HG03025 (cell line): ENCODE data around the gene SLC11A1.

ENCODE experiments used
- ATAC-seq: cut with Tn5 transposase; IDR thresholded peaks from one replicate; pipeline ENCODE4 v1.9.1; 2021; ENCODE audit warnings: mild to moderate bottlenecking, moderate library complexity; ENCODE audit not compliant: unreplicated experiment, low FRiP score

Gene SLC11A1

DNA sequence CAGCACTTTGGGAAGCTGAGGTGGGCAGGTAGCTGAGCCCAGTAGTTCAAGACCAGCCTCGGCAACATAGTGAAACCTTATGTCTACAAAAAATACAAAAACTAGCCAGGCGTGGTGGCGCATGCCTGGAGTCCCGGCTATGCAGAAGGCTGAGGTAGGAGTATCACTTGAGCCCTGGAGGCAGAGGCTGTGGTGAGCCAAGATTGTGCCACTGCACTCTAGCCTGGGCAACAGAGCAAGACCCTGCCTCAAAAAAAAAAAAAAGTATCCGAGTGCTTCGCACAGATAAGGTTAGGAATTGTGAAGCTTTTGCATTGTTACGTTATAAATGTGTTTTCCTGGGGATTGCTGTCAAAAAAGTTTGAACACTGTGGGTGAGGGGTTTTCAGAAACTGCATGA lies 21.7 kb downstream of the SLC11A1 start:
- ATAC-seq, result no peak

DNA sequence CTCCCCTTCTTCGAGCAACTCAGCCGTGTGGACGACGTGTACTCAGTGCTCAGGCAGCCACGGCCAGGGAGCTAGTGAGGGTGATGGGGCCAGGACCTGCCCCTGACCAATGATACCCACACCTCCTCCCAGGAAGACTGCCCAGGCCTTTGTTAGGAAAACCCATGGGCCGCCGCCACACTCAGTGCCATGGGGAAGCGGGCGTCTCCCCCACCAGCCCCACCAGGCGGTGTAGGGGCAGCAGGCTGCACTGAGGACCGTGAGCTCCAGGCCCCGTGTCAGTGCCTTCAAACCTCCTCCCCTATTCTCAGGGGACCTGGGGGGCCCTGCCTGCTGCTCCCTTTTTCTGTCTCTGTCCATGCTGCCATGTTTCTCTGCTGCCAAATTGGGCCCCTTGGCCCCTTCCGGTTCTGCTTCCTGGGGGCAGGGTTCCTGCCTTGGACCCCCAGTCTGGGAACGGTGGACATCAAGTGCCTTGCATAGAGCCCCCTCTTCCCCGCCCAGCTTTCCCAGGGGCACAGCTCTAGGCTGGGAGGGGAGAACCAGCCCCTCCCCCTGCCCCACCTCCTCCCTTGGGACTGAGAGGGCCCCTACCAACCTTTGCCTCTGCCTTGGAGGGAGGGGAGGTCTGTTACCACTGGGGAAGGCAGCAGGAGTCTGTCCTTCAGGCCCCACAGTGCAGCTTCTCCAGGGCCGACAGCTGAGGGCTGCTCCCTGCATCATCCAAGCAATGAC lies 22.4 kb downstream of the SLC11A1 start:
- ATAC-seq, result no peak

DNA sequence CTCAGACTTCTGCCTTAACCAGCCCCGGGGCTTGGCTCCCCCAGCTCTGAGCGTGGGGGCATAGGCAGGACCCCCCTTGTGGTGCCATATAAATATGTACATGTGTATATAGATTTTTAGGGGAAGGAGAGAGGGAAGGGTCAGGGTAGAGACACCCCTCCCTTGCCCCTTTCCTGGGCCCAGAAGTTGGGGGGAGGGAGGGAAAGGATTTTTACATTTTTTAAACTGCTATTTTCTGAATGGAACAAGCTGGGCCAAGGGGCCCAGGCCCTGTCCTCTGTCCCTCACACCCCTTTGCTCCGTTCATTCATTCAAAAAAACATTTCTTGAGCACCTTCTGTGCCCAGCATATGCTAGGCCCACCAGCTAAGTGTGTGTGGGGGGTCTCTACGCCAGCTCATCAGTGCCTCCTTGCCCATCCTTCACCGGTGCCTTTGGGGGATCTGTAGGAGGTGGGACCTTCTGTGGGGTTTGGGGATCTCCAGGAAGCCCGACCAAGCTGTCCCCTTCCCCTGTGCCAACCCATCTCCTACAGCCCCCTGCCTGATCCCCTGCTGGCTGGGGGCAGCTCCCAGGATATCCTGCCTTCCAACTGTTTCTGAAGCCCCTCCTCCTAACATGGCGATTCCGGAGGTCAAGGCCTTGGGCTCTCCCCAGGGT lies 23.1 kb downstream of the SLC11A1 start:
- no peak for ATAC-seq

DNA sequence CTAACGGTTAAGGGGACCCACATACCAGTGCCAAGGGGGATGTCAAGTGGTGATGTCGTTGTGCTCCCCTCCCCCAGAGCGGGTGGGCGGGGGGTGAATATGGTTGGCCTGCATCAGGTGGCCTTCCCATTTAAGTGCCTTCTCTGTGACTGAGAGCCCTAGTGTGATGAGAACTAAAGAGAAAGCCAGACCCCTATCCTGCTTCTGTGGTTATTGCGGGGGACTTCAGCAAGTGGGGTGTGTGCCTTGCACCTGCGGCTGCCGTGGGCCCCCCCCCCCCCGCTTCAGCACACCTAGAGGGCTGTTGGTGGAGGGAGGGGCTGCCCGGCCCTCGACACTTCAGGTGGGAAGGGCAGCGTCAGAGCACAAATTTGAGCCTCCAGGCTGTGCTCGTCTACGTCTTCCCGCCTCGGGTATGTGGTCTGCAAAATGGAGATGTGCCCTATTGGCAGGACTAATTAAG lies 23.7 kb downstream of the SLC11A1 start:
- peak; percentile 19 for ATAC-seq

DNA sequence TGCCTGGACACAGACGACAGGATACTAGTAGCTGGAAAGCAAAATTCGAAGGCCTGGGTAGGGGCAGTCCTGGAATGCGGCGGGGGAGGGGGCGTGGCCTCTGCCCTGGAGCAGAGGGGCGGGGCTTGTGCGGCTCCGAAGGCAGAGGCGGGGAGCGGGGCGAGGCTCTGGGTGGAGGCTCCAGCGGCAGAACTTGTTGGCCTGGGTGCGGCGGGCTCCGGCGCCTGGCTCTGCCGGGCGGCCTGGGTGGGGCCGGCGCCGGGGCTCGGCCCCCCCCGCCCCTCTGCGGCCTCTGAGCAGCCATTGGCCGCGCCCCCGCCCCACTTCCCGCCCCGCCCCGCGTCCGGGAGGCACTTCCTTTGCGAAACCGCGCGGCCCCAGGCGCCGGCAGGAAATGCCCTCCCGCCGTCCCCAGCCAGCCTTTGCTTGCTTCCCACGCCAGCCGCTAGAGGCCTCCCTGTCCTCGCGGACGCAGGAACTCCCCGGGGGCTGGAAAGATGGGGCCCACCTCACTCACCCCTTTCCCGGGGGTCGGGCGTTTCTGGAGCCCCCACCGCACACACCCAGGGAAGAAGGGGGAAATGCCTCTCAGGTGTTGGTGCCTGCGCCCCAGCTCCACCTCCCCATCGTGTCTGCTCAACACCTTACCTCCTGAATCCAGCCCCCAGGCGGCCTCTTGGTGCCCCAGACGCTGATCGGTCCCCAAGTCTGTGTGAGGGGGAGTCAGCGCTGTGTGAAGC lies 24.3 kb downstream of the SLC11A1 start:
- ATAC-seq, result peak; percentile 78

DNA sequence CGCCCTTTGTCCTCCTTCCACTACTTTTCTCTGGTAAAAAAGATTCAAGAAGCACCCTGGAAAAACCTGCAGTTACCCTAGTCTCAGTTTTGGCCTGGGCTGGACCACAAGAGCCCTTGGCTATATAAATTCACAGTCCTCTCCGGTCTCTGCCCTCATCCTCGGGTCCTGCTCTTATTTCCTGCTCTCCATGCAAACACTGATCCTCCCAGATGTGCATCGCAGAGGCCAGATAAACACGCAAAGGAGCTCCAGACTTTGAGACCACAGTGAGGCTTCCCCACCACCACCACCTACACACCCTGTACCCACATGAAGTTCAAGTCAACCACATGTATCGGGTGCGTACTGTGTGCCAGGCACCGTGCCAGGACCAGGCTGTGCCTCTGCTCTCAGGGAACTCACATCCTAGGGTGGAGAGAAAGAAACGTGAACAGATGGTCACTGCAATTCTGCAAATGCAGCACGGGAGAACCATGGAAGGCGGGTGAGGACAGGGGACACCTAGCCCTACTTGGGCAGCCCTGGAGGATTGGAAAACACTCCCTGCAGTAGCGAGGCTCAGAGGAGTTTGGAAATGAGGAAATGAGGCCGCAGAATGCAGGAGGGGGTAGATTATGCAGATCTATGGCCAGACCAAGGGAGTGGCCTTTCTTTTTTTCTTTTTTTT lies 25.0 kb downstream of the SLC11A1 start:
- peak; percentile 7 for ATAC-seq

DNA sequence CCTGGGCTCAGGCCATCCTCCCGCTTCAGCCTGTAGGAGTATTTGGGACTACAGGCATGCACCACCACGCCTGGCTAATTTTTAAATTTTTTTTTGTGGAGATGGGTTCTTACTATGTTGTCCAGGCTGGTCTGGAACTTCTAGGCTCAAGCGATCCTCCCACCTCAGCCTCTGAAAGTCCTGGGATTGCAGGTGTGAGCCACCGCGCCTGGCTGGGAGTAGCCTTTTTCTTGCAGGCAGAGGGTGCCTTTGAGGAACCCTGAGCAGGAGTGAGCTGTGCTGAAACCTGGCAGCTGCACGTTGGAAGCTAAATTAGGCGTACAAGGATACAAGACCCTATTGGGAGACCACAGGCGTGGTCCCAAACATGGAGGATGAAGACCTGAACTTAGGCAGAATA lies 25.6 kb downstream of the SLC11A1 start:
- ATAC-seq, result no peak

DNA sequence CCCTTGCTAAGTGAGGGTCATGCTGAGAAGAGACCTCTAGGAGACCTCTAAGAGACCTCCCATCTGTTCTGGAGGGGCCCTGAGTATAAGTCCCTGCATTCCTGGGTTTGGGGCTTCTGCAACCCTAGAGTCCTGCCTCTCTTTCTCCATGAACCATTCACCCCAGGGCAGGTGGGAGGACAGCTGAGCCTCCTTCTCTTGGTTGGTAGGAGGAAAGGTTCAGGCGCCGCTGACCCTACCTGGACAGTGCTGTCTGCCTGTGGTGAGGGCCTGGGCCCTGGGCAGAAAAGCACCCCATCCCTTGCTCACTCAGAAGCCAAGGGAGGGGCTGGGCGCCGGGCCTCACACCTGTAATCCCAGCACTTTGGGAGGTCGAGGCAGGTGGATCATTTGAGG lies 36.2 kb downstream of the SLC11A1 start:
- ATAC-seq, result no peak

DNA sequence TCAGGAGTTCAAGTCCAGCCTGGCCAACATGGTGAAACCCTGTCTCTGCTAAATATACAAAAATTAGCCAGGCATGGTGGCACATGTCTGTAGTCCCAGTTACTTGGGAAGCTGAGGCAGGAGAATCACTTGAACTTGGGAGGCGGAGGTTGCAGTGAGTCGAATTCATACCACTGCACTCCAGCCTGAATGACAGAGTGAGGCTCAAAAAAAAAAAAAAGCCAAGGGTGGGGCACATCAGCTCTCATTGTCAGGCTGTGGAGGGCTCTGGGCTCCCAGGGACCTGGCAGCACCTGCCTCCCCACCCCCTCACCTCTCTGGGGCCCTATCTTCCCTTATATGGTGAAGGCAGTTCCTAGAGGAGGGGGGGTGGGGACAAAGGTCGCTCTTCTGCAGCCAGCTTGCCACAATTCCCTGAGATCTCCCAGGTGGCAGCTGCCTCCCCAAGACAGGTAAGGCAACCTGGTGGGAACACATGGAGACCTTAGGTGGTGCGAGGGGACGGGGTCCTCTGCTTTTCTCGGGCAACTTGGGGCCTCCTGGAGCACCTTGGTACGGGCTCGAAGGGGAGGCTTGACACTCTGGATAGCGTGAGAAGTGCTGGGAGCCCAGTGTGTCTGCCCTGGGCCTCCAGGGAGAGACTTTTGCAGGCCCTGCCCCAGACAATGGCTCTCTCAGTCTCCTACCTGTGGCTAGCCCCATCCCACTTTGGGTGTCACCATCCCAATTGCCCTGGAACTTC lies 36.8 kb downstream of the SLC11A1 start, which contains the start of gene VIL1:
Gene VIL1, plus strand, starts transcription at position 407 of the 742 bp plus-strand sequence. CDS start 4,656 bp downstream, outside the sequence.
- ATAC-seq, result no peak

DNA sequence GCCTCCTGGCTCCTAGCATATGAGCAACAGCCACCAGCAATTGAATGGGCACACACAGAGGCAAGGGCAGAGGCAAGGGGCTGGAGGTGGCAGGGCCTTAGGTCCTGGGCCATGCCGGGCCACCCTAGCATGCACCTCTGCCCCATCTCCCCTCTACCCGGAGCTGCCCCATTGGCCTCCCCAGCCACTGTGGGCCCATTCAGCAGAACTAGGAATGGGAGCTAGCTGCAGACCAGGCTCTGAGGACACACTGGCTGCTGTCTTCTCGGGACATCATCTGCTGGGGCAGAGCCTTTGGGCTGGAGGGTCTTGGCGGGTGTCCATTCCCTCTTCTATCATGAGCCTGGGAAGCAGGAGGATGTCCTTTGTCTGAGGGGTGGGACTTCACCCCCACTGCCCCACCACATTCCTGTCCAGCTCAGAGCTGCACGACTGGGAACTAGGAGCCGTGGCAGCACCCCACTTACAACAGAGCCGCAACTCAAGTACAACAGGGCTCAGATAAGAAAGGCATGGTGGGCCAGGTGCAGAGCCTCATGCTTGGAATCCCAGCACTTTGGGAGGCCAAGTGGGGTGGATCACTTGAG lies 37.6 kb downstream of the SLC11A1 start:
- no peak for ATAC-seq

DNA sequence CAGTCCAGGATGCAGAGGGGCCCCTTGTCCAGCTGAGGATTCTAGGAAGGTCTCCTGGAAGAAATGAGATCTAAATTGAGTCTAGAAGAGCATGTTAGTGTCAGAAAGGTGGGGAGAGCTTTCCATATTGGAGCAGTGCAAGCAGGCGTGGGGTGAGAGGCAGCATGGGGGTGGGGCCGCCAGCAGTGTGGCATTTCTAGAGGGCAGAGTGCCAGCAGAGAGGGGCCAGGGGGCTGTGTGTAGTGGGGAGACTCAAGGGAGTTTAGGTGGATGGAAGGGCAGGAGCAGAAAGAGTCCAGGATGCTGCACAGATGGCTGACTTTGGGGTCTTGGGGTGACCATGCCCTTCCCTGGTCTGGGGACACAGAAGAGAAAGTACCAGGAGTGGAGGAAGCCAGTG lies 39.0 kb downstream of the SLC11A1 start:
- no peak for ATAC-seq

DNA sequence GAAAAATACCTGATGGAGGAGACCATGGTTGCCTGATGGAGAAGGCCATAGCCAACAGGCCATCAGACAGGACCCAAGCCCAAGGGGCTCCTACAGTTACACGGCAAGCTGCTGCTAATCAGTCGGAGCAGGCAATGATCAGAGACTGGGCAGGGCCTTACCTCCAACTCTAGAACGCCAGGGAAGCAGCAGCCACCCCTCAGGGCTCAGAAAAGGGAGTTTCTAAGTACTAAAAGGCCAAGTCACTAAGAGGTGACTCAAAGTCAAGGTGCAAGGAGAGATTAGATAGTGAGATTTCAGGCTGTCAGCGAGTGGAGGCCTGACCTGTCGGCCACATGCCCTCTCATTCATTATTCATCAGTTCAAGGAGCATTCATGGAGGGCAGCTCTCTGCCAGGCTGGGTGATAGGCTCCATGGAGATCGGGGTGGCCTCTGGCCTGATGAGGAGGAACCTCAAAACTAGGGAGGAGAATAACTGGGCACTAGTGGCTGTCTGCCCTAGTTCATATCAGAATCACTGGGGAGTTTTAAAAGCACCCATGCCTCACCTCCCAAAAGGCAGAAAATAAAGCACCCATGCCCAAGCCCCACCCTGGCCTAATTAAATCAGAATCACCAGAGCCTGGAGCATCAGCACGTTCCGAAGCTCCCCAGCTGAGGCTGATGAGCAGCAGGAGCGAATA lies 40.5 kb downstream of the SLC11A1 start:
- ATAC-seq, result no peak

DNA sequence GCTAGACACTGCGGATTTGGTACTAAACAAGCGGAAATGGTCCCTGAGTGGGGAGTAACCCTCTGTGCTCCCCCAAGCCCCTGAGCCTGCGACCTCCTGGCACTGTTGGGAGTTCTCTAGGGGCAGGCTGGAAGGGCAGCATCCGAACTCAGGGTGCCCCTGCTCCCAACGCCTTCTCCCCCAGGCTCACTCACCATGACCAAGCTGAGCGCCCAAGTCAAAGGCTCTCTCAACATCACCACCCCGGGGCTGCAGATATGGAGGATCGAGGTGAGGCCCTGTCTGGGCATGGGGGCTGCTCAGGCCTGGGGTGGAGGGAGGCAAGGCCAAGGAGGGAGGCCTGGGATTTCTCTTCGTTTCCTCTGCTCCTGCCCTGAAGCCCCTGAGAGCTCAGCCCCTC lies 41.5 kb downstream of the SLC11A1 start:
- no peak for ATAC-seq

DNA sequence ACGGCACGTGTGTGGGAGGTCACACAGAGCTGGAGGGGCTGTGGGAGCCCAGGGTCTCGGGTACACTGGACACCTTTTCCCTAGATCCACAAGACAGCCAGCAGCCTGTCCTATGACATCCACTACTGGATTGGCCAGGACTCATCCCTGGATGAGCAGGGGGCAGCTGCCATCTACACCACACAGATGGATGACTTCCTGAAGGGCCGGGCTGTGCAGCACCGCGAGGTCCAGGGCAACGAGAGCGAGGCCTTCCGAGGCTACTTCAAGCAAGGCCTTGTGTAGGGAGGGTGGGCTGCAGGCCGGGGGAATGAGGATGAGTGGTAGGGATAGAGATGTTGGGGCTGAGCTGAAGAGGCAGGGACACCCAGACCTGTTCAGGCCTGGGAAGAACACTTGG lies 43.5 kb downstream of the SLC11A1 start:
- no peak for ATAC-seq

DNA sequence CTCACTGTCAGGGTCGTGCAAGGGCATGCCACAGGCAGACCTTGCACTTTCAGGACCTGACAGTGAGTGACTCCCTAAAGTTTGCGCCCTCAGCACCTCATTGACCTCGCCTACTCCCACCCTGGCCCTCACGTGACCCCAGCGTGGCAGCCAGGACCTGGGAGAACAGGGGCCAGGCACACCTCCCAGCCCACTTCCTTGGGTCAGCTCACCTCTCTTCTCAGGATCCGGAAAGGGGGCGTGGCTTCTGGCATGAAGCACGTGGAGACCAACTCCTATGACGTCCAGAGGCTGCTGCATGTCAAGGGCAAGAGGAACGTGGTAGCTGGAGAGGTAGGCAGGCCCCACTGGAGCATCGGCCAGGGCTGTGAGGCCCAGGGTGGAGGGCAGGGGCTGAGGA lies 45.7 kb downstream of the SLC11A1 start:
- ATAC-seq, result no peak

DNA sequence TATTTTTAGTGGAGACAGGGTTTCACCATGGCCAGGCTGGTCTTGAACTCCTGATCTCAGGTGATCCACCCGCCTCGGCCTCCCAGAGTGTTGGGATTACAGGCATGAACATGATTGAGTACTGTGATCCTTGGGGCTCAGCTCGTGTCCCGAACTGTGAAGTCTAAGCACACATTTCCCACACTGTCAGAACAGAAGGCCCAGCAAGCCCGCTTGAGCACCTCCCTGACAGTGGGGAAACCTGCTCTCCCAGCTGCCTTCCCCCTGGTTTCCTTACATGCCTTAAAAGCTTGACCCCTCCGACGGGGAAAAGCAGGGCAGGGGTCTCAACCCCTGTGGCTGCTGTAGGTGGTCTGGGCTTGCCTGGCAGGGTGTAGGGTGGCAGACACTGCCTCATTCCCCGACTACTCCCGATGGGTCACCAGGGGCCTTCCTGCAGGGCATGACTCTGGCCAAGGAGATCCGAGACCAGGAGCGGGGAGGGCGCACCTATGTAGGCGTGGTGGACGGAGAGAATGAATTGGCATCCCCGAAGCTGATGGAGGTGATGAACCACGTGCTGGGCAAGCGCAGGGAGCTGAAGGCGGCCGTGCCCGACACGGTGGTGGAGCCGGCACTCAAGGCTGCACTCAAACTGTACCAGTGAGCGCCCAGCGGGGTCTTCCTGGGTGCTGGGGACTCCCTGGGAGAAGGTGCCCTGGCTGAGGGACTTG lies 46.9 kb downstream of the SLC11A1 start:
- no peak for ATAC-seq

DNA sequence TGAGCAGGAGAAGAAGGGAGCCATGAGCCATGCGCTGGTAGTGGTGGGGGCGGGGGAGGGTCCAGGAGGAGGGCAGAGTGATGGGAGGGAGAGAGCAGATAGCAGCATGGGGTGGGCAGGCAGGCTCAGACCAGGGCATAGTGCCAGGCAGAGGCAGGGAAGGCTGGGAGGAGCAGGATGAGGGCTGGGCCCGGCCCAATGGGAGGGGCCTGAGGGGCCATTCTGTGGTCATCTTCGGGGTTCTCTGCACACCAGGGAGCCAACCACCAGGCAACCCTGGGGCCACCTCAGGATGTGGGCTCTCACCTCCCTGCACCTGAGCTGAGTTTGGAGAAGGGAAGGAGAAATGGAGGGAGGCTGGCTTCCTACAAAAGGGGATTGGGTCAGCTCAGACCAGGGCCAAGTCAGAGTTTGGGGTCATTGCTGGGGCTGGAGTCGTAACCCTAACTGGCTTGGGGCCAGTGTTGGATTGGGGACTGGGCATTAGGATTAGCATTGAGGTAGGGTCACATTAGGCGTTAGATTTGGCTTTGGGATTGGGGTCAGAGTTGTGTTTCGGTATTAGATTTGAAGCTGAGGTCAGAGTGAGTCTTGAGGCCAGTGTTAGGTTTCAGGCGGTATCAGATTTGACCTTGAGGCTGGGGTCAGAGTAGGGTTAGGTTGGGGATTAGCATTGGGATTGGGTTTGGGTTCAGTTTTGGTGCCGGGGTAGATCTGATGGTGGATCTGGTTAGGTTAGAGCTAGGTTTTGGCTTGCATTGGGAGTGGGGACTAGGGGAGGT lies 48.0 kb downstream of the SLC11A1 start:
- ATAC-seq, result no peak

DNA sequence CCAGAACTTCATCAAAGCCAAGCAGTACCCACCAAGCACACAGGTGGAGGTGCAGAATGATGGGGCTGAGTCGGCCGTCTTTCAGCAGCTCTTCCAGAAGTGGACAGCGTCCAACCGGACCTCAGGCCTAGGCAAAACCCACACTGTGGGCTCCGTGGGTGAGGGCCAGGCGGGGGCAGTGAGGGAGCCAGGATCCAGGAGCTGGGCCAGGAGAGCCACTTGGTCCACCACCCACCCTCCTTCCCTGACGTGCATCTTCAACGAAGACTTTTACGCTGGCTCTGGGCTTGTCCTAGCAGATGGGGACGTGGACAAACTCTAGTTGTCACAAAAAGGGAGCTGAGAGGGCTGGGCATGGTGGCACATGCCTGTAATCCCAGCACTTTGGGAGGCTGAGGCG lies 48.6 kb downstream of the SLC11A1 start:
- ATAC-seq, result no peak
